ENCODE measurements around the gene GJB2. TPM values are rescaled to one million over a fixed set of nuclear protein-coding genes. Genes with fewer than 3 reads are reported as not detected.

The GJB2 gene
- total RNA-seq: 30.7 TPM

DNA sequence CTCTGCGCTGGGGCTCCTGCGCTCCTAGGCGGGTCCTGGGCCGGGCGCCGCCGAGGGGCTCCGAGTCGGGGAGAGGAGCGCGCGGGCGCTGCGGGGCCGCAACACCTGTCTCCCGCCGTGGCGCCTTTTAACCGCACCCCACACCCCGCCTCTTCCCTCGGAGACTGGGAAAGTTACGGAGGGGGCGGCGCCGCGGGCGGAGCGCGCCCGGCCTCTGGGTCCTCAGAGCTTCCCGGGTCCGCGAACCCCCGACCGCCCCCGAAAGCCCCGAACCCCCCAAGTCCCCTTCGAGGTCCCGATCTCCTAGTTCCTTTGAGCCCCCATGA is at the start of gene GJB2:
TSS of gene GJB2 (minus strand) at position 103 of the 326 bp plus-strand sequence. CDS start 3,357 bp downstream, outside the sequence.
- peak; percentile 71 for ATAC-seq
- DNase-seq (ENCODE audit: low spot score): peak; percentile 72

DNA sequence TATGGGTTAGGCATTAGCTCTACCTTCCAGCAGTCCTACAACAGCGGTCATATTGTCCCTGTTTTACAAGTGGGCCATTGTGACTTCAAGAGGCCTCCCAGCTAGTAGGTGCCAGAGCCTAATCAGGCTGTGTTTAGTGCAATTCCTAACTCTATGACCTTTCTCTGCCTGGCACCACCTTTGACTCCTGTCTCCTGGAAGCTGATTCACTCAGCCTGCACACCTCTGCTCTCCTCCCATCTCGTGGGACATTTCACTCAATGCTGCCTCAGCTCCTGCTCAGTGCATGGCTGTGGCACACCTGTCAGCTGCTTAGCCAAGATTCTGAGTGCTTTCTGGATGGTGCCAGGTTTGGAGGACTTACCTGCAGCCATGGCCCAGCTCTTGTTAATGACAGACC is 48.9 kb upstream of the GJB2 start:
- no peak for DNase-seq (ENCODE audit: low spot score)
- peak; percentile 46 for ATAC-seq

DNA sequence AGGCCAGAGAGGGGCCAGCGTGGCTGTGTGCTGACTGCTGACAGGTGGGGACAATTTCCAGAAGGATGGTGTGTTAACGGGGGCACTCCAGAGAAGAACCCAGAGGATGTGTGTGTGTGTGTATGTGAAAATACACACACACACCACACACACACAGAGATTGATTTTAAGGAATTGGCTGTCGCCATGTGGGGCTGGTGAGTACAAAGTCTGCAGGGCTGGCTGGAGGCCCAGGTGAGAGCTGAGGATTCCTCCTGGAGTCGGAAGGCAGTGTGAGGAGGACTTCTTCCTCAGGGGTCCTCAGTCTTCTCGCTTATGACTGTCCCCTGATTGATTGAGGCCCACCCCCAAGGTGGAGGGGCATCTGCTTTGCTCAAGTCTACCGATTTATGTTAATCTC is 47.0 kb upstream of the GJB2 start:
- ATAC-seq: peak; percentile 91

DNA sequence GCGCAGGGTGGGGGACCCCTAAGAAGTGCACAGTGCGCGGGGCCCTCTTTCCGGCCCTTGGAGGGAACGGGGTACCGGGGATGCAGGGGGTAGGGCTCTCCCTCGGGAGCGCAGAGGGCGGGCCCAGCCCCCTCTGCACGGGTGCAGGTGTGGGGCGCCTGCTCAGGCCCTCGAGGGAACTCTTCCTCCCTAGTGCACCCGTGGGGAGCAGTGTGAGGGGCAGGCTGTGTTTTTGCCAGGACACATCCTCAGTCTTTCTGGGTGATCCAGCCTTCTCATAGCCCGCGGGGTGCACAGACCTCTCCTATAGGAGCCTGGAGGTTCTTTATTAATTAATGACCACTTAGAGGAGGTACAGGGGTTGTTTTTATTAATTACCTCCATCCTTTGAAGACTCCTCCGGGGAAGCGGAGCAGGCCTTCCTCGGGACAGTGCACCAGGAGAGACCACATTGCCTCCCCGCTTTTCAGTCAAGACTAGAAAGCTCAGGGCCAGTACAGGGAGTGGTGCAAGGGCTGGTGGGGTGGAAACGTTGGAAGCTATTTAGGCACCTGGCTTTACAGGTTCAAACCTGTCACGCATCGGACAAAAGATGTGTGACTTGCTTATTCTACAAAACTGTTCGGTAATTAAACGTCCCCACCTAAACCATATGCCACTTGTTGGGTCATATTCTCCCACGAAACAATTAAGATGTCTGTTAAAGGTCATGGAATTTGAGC is 40.0 kb upstream of the GJB2 start:
- ATAC-seq: peak; percentile 7

More for the DNA sequence above, 47.0 kb upstream of the GJB2 start:
- DNase-seq (ENCODE audit: low spot score): peak; percentile 59

DNA sequence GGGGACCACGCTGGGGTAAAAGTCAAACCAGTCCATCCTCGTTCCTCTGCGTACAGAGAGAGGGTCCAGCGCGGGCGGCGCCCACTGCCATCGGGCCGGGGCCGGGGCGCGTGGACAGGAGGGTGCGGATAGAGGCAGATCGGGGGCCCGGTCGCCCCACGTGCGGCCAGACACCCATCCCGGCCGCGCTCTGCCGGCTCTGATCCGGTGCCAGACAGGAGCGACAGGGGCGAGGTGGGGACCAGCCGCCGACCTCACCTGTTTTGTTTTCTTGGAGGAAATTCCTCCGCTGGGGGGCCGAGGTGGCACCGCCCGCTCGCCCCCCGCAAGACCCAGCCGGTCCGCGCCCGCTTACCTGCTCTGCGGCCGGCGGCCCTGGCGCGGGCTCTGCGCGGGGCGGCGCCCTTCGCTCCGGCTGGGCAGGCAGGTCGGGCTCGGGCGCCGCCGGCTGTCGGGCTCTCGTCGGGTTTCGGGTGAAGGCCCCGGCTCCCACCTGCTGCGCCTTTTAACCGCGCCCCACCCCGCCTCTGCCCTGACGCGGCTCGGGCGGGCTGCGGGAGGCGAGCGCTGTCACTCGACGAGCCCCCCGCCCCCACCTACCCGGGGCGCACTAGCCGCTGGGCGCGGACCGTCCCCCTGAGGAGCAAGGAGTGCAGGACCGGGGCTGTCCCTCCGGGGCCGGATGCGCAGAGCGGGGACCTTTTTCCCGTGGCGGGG is 39.3 kb upstream of the GJB2 start, which contains the start of gene GJB6:
TSS of gene GJB6 (minus strand) at position 481 of the 717 bp plus-strand sequence. CDS start 8,839 bp downstream, outside the sequence.
- DNase-seq (ENCODE audit: low spot score) (no peak), ATAC-seq (peak; percentile 91)

More for the DNA sequence above, 40.0 kb upstream of the GJB2 start:
- no peak for DNase-seq (ENCODE audit: low spot score)

DNA sequence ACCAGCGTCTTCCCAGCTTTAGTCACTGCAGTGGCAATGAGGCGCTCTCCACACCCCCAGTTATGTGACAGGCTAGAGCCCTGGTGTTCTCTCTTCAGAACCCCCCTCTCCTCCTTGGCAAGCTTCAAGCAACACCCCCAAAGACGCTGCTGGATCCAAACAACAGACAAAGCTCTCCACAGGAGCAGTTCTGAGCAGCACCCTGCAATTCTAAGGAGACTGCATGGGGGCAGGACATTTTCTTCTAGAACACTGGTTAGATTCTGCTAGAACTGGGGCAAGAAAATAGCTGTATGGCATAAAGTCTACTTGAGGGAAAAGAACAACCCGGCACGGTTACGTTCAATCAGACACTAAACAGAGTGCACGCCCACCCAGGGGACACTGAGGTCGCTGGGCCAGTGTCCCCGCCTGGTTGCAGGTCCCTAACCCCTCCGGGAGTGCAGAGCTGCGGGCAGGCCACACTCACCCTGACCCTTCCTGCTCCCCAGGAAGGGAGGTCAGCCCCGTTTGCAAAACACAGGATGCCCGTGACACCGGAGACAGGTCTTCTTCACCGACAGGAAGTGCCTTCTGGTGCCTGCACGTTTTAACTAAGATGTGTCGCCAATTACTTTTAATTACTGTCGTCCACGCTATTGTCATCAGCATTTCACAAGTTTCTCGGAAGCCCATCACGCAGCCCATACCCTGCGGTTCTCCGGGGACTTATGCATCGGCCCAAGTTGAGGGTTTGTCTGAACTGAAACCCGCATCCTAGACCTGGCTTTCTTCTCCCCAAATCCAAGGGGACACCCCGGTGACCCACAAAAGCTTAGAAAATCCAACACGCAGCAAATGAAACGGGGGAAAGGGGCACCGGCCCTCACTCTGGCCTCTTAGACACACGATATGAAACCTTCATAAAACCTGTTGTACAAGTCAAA is 38.4 kb upstream of the GJB2 start:
- DNase-seq (ENCODE audit: low spot score) (no peak), ATAC-seq (no peak)

DNA sequence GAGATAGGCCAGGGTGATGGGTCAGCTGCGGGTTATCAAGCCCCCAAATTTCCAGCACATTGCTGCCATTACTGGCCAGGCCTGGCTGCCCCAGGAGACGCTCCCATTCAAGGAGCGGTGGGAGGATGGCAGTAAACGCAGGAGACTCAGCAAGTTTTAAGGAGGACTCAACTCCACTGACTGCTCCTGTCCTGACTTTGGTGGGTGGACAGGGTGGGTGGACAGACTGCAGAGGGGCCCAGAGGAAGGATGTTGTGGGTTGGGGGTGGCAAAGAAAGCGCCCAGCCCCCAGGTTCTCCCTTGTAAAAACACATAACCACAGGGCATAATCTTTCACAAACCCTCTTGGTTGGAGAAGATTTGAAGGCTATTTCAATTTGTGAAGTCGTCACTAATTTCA is 35.0 kb upstream of the GJB2 start:
- ATAC-seq: no peak
- DNase-seq (ENCODE audit: low spot score): no peak

DNA sequence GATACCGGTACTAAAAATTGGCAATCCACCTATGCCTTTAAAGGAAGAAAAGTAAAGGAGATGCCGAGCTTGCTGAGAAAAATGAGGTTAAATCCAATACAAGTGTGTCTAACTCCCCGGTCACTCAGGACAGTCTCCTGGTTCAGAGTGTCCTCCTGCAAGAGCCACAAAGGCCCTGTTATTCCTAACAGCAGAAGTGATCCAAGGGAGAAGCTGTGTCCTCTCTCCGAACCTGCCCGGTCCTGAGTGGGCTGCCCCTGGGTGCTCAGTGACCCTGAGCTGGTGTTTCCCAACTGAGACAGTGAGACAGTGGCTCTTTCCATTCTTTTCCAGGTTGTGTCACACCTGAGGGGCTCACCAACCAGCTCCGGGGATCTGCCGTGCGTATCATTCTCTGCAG is 34.5 kb upstream of the GJB2 start:
- no peak for ATAC-seq
- no peak for DNase-seq (ENCODE audit: low spot score)

DNA sequence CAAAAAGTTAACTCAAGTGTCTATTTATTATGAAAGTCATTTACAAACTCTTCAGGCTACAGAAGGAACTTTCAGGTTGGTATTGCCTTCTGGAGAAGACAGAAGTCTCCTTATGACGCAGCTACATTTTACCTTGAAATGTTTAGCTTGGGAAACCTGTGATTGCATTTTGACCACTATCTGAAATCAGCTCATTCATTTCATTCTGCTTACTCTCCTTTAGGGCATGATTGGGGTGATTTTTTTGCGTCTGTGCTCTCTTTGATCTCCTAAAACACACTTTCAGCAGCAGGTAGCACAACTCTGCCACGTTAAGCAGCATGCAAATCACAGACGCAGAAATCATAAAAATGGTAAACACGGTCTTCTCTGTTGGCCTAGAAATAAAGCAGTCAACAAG is 29.8 kb upstream of the GJB2 start:
- ATAC-seq (no peak), DNase-seq (ENCODE audit: low spot score) (no peak)

DNA sequence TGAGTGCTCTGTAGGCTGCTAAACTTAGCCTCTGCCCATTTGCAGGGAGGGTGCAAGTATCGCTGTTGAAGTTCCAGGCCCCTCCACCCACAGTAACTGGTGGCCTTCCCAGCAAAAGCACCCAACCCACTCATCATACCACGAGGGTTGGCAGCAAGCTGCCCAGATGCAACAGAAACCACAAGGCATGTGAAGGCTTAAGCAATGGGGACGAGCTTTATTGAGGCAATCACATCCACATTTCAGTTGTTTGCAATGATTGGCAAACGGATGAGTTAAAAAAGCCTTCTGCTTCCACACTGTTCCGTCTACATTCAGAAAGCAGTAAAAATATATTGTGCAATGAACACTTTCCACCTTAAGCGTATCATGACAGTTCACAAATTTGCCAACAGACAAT is 29.0 kb upstream of the GJB2 start:
- DNase-seq (ENCODE audit: low spot score) (no peak), ATAC-seq (no peak)

DNA sequence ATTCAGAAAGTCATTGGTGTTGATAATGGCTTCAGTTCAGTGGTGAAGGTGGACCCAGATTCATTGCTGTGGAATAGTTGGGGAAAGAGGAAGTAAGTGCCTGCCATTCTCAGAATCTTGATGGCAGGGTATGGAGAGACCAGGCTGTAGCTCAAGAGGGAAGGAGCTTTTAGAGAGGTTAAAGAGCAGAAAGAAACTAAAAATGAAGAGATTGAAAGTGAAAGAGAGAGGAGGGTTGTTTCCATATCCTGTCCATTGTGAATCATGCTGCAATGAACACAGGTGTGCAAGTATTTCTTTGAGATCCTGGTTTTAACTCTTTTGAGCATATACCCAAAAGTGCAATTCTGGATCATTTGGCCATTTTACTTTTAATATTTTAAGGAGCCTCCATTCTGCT is 26.8 kb upstream of the GJB2 start:
- no peak for DNase-seq (ENCODE audit: low spot score)
- no peak for ATAC-seq

DNA sequence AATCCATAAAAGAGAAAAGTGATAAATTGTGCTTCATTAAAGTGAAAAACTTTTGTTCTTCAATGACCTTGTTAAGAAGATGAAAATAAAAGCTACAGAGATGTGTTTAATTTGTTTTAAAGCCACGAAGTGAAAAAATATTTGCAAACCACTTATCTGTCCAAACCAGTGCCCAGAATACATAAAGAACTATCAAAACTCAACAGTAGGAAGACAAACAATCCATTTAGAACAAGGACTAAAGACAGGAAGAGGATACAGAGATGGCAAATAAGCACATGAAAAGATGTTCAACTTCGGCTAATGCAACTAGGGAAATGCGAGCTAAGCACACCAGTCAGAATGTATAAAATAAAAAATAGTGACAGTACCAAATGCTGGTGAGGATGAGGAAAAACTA is 24.4 kb upstream of the GJB2 start:
- DNase-seq (ENCODE audit: low spot score): no peak
- ATAC-seq: no peak

DNA sequence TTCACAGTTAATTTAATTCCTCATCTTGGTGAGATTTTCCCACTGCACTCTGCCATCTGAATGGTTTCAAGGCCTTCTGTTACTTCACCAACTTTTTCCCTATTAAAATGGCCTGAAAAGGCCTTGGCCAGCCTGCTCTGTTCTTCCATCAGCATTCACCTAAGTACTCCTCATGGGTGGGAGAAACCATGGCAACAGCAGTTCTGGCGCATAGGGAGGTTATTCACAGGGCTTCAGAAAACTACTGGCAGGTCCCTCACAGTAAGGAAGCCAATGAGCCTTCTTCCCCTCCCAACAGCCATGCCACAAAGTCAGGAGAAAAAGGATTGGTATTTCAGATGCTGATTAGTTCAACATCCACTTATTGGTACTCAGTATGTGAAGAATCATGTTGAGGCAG is 17.2 kb upstream of the GJB2 start:
- ATAC-seq (no peak), DNase-seq (ENCODE audit: low spot score) (no peak)

DNA sequence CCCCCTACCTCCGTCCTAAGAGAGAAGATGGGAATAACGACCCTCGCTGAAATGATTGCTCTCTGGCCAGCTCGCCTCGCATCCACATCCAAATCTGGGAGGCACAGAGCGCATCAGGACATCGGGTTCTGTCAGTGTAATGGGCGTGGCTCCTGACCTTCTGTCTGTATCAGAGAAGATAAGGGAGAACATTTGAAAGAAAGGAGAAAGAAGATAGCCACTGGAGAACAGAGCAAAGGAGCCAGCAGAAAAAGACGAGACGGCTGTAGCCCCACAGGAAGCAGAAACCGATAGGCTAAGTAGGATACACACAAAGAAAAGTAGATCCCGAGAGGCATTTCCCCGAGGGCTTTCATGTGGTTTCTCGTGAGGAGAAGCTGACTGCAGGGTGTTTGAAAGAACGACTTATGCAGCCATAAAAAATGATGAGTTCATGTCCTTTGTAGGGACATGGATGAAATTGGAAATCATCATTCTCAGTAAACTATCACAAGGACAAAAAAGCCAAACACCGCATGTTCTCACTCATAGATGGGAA is 14.0 kb upstream of the GJB2 start:
- ATAC-seq: no peak
- DNase-seq (ENCODE audit: low spot score): peak; percentile 21

DNA sequence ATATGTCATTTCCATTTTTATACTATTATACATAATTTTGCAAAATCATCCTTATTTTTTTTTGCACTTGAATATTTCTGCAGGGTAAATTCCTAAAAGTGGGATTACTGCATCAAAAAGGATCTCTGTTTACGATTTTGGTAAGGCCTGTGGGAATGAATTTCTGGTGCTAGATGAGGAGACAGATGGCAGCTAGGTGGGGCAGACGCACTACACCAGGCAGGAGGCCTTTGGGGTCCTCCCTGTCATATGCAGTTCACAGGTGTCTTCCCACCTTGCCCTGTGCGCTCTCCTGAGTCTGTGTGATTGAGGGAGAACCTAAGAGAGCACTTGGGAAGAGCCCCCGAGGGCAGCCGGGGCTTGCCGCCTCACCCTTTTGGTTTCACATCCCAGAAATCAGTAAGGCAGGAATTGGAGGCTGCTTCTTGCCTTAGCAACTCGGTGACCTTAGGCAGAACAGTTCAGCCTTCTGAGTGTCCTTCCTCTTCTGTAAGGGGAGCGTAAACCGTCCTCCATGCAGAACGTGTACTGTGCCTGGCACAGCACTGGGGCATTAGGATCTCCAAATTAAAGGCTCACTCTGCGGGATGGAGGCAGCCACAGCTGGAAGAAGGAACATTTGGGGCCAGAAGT is 13.4 kb upstream of the GJB2 start:
- ATAC-seq (no peak), DNase-seq (ENCODE audit: low spot score) (no peak)

DNA sequence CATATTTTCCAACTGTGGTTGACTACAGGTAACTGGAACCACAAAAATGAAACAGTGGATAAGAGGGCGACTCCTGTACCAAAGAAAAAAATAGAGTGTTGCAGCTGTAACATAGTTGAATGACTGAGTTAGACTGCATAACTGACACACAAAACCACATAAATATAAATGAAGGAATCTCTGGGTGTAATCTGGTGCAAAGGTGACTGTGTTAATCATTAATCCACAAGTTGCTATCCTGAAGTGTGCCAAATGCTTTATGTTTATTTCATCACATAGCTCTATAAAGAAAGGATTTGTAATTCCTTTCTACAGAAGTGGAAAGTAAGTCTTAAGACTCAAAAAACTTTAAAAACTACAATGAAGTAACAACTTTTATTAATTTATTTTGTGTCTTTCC is 6.0 kb upstream of the GJB2 start:
- ATAC-seq (peak; percentile 64), DNase-seq (ENCODE audit: low spot score) (no peak)

DNA sequence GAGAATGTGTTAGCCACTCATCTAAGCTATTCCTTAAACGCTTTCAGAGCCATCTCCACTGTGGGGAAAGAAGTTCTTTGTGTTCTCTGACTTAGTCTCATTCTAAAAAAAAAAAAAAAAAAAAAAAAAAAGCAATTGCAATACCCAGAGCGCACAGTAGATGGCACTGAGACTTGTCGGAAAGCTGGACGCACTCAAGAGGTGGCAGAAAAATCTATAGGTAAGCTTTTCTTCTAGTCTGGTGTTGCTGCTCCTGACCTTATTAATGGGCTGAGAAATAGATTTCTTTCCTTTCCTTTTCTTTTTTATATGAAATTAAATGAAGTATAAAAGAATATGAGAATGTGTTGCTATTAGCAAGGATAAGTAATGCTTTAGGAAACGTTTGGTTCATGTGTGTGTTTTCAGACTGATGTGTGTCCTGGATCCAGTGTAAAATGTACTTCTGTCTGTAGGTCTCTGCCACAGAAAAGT is 4.7 kb upstream of the GJB2 start:
- ATAC-seq: peak; percentile 69

DNA sequence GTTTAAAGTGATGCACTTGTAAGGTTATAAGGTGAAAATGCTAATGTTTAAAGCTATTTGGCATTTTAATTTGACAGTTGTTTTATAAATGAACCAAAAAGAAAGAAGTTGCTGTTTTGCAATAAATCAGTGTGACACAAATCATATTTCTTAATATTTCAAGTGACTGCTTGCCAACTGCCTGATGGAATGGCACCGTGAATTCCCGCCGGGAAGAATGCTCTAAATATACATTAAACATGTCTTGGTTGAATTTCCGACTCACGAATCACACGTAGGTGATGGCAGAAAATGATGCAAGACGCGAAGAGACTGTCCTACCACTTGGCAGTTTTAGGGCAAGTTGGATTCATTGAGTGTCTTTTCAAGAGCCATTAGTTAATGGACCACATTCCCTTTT is 3.1 kb upstream of the GJB2 start:
- no peak for ATAC-seq
- no peak for DNase-seq (ENCODE audit: low spot score)

More for the DNA sequence above, 4.7 kb upstream of the GJB2 start:
- DNase-seq (ENCODE audit: low spot score): no peak

DNA sequence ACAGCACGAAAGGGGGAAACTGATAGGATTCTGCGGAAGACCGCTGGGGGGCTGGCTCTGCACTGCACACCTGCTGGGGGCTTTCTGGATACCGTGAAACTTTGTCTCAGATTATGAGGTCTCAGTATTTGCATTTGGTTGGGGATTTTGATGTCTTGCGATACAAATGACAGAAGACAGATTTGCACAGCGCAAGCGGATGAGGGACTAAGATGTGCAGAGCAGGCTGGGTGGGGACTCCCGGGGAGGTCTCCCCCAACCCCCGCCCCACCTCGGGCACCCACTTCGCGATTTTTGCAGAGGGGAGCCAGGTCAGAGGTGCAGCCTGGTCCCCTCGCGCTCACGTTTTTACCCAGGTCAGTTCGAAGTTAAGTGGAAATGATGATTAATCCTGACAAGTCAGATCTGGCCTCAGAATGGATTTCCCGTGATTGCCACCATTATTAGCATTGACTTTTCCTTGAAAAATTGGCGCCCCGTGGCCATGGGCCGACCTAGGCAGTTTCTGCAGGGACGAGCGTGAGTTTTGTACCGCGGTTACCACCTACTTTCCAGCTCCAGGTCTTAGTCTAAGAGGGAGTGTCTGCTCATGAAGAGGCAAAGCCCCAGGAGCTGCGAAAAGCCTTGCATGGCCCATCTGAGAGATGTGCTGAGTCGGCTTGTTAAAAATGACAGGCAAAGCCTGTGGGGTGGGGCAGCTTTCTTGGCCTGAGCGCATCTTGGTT is 1.3 kb upstream of the GJB2 start:
- DNase-seq (ENCODE audit: low spot score) (no peak), ATAC-seq (no peak)

Measured in left lobe of liver (tissue), 2 donors.